Thymus (tissue), 11 donors: ENCODE data around the gene RAB11B. TPM values are rescaled to one million over a fixed set of nuclear protein-coding genes. Genes with fewer than 3 reads are reported as not detected.
"Not testable (repeated sequence)": the region's sequence is repeated elsewhere in the genome, so short reads cannot be mapped to it uniquely, and the experiment has no call there.

Source experiments
- DNase-seq, 9 donors: peaks; one replicate each; pipeline ENCODE4 v3.0.0-alpha.2; 2013; ENCODE audit warnings: low spot score in 9 of 9, low read depth in 6 of 9, missing footprints in 1 of 9
- H3K27ac ChIP-seq, 2 donors: one replicate each; pipeline ENCODE4 v1.5.1; 2013; ENCODE audit warnings: control low read depth in 1 of 2, low read depth in 1 of 2, low read length in 1 of 2, mild to moderate bottlenecking in 1 of 2, moderate library complexity in 1 of 2
- H3K27me3 ChIP-seq, 2 donors: one replicate each; pipeline ENCODE4 v1.5.1; 2013; ENCODE audit warnings: low read length in 1 of 2; ENCODE audit not compliant: control insufficient read depth in 2 of 2, insufficient read depth in 1 of 2
- H3K36me3 ChIP-seq, 2 donors: one replicate each; pipeline ENCODE4 v1.5.1; 2013; ENCODE audit warnings: low read length in 1 of 2, mild to moderate bottlenecking in 1 of 2, moderate library complexity in 1 of 2; ENCODE audit not compliant: control insufficient read depth in 2 of 2, insufficient read depth in 2 of 2
- H3K4me1 ChIP-seq, 2 donors: one replicate each; pipeline ENCODE4 v1.5.1; 2013; ENCODE audit warnings: low read length in 2 of 2; ENCODE audit not compliant: control insufficient read depth in 2 of 2, insufficient read depth in 2 of 2
- H3K4me3 ChIP-seq, 2 donors: one replicate each; pipeline ENCODE4 v1.5.1; 2013; ENCODE audit warnings: low read length in 2 of 2, control low read depth in 1 of 2, mild to moderate bottlenecking in 1 of 2
- H3K9me3 ChIP-seq, 2 donors: one replicate each; pipeline ENCODE4 v1.5.1; 2013; ENCODE audit warnings: low read length in 1 of 2, mild to moderate bottlenecking in 1 of 2; ENCODE audit not compliant: control insufficient read depth in 2 of 2, insufficient read depth in 1 of 2
- WGBS: extraction: QIAGEN DNeasy Blood & Tissue Kit; methylation state at CpG from one replicate; pipeline ENCODE4 v1.1.7; 2013; 5-methylcytosine and 5-hydroxymethylcytosine counted together
- polyA plus RNA-seq: library from polyadenylated mRNA; stranded (reverse); fragments of 200-250 nt; gene quantifications from one replicate; pipeline ENCODE4 v1.2.3, GENCODE V29; 2013
- total RNA-seq: library from RNA; stranded (reverse); fragments of 120-200 nt; gene quantifications from one replicate; pipeline ENCODE4 v1.2.4, GENCODE V29; 2013
- donor health status: healthy.

The RAB11B gene
- total and polyA plus RNA-seq, 2 donors: 5.6 to 81.9 TPM

GRCh38 chr19:8429826-8430225 is 39.7 kb downstream of the RAB11B start:
- peaks cover 18 to 35% of the 10 kb centered on the region in 2 donors for H3K36me3 ChIP-seq
- over 99% methylated on average over 6 of the region's 6 CpGs for WGBS
- DNase-seq: no peak

DNA sequence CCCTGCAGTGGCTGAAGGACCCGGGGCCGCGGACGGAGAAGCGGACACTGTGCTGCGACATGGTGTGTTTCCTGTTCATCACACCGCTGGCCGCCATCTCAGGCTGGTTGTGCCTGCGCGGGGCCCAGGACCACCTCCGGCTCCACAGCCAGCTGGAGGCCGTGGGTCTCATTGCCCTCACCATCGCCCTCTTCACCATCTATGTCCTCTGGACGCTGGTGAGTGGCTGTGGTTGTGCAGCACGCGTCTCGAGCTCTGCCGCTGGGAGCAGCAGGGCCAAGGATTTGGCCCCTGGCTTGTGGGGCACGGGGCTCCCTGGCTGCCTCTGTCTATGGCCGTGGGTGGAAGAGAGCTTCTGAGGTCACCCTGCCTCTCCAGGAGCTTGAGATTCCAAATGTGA is 40.5 kb downstream of the RAB11B start:
- no peak for DNase-seq
- WGBS: 97% methylated on average over 20 of the region's 20 CpGs
- H3K27me3 ChIP-seq: no peaks in the 10 kb centered on the region
- no peaks in the 10 kb centered on the region for H3K4me1 ChIP-seq
- H3K4me3 ChIP-seq: no peak overlapping the region
- no peak overlapping the region for H3K27ac ChIP-seq
- peaks cover 18 to 37% of the 10 kb centered on the region in 2 donors for H3K36me3 ChIP-seq
- no peaks in the 10 kb centered on the region for H3K9me3 ChIP-seq

More at GRCh38 chr19:8429826-8430225, 39.7 kb downstream of the RAB11B start:
- Histone ChIP-seq H3K9me3 (no peaks in the 10 kb centered on the region), H3K27me3 (no peaks in the 10 kb centered on the region), H3K27ac (no peak overlapping the region), H3K4me1 (no peaks in the 10 kb centered on the region), H3K4me3 (no peak overlapping the region)

GRCh38 chr19:8438236-8438635 is 48.1 kb downstream of the RAB11B start:
- WGBS: 98% methylated on average over 12 of the region's 12 CpGs
- peaks cover 10 to 17% of the 10 kb centered on the region in 2 donors for H3K36me3 ChIP-seq
- no peak for DNase-seq
- H3K27me3 ChIP-seq: no peaks in the 10 kb centered on the region
- no peak overlapping the region for H3K27ac ChIP-seq
- no peaks in the 10 kb centered on the region for H3K9me3 ChIP-seq
- H3K4me1 ChIP-seq: no peaks in the 10 kb centered on the region
- no peak overlapping the region for H3K4me3 ChIP-seq

GRCh38 chr19:8441725-8442544 is 51.8 kb downstream of the RAB11B start:
- 96% methylated on average over 6 of the region's 6 CpGs for WGBS
- no peak for DNase-seq
- peaks cover 12 to 20% of the 10 kb centered on the region in 2 donors for H3K36me3 ChIP-seq
- H3K4me1 ChIP-seq: peaks cover 8 to 18% of the 10 kb centered on the region in 2 donors
- no peak overlapping the region for H3K4me3 ChIP-seq
- no peaks in the 10 kb centered on the region for H3K27me3 ChIP-seq
- H3K9me3 ChIP-seq: no peaks in the 10 kb centered on the region
- H3K27ac ChIP-seq: no peak overlapping the region

DNA sequence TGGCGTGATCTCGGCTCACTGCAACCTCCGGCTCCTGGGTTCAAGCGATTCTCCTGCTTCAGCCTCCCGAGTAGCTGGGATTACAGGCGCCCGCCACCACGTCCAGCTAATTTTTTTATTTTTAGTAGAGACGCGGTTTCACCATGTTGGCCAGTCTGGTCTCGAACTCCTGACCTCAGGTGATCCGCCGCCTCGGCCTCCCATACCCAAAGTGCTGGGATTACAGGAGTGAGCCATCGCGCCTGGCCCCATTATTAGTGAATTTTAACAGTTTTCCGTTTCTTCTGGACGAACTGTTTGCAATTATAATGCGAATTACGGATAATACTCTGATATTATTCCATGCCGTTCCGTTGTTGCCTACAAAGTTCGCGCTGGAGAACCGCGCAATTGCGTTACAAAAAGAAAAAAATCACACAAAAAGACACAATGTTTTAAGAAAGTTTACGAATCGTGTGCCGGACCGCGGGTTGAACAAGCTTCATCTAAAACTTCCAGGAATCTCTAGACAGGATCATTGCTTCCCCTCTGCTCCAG is 54.0 kb downstream of the RAB11B start:
- not testable (repeated sequence) for DNase-seq, H3K9me3 ChIP-seq, H3K27me3 ChIP-seq
- H3K4me3 ChIP-seq: peak overlapping the region; percentile 79 to 99
- peaks cover under 1 to 29% of the 10 kb centered on the region in 2 donors for H3K36me3 ChIP-seq
- 33% methylated on average over 32 of the region's 32 CpGs for WGBS
- H3K27ac ChIP-seq: peak overlapping the region; percentile 80 to 93
- peaks cover 9 to 38% of the 10 kb centered on the region in 2 donors for H3K4me1 ChIP-seq

- Histone ChIP-seq H3K27ac (peak within 1 kb of the TSS; percentile 81 to 96), H3K27me3 (no peaks in the 10 kb centered on the region), H3K9me3 (no peaks in the 10 kb centered on the region), H3K36me3 (peaks cover 0 to 33% of the 10 kb centered on the region in 2 donors), H3K4me1 (peaks cover 9 to 41% of the 10 kb centered on the region in 2 donors), H3K4me3 (peak within 1 kb of the TSS; percentile 79 to 99)
- under 1% methylated on average over 93 of the region's 93 CpGs for WGBS
- peak; percentile 88 to 99 (median 98) for DNase-seq
Observed at GRCh38 chr19:8444677-8445487, 54.7 kb downstream of the RAB11B start, which contains the start of gene HNRNPM. TSS of gene HNRNPM (plus strand) at chr19:8444975. CDS start at chr19:8444999, 24 bp downstream.

GRCh38 chr19:8445488-8446001 is 55.4 kb downstream of the RAB11B start:
- DNase-seq: peak in 6 of 9 donors; percentile 34 to 68 (median 40)
- WGBS: under 1% methylated on average over 45 of the region's 45 CpGs
- H3K27ac ChIP-seq: peak overlapping the region; percentile 81 to 96
- peaks cover 9 to 42% of the 10 kb centered on the region in 2 donors for H3K4me1 ChIP-seq
- H3K4me3 ChIP-seq: peak overlapping the region; percentile 79 to 99
- H3K9me3 ChIP-seq: no peaks in the 10 kb centered on the region
- peaks cover 0 to 39% of the 10 kb centered on the region in 2 donors for H3K36me3 ChIP-seq
- H3K27me3 ChIP-seq: no peaks in the 10 kb centered on the region

DNA sequence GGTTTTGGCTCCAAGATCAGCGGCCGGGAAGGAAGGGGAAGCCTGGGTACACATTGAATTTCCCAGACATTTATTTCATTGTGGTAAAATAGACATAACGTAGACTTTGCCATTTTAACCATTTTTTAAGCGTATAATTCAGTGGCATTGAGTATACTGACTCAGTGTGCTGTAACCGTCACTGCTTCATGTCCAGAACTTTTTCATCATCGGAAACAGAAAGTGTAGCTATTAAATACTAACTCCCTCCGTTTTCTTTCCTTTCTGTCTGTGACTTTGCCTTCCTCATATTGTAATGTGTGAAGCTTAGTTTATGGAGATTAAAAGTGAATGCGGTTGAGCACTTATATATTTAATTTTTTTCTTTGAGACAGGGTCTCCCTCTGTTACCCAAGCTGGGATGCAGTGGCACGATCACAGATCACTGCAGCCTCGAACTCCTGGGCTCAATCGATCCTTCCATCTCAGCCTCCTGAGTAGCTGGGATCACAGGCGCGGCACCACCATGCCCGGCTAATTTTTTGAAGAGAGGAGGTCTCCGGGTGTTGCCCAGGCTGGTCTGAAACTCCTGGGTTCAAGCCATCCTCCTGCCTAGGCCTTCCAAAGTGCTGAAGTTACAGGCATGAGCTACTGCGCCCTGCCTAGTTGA is 56.0 kb downstream of the RAB11B start:
- H3K36me3 ChIP-seq: peaks cover 0 to 39% of the 10 kb centered on the region in 2 donors
- H3K27me3 ChIP-seq: no peaks in the 10 kb centered on the region
- 54% methylated on average over 16 of the region's 16 CpGs for WGBS
- DNase-seq: no peak
- peak overlapping the region; percentile 79 to 99 for H3K4me3 ChIP-seq
- no peaks in the 10 kb centered on the region for H3K9me3 ChIP-seq
- peaks cover 9 to 44% of the 10 kb centered on the region in 2 donors for H3K4me1 ChIP-seq
- H3K27ac ChIP-seq: peak overlapping the region in 1 of 2 donors; percentile 96
